Uterus (tissue), 2 donors: Measurements from ENCODE around the gene KATNIP.

Experiments
- POLR2A ChIP-seq, 2 donors: fragments of 450-650 bp; IDR thresholded peaks; one replicate each; pipeline ENCODE4 v1.6.1; 2016; ENCODE audit warnings: antibody characterized with exemption in 2 of 2, mild to moderate bottlenecking in 1 of 2, moderate library complexity in 1 of 2
- TF ChIP-seq, protein P1 (sequence below), 4 experiments: fragments of 200-600 bp in 2 of 4; fragments of 450-650 bp in 2 of 4; sonication (generic) in 2 of 4; IDR thresholded peaks; one replicate each; pipeline ENCODE4 v1.5.1; 2016 to 2019; ENCODE audit warnings: antibody characterized with exemption in 4 of 4, mild to moderate bottlenecking in 2 of 4, moderate library complexity in 1 of 4

DNA sequence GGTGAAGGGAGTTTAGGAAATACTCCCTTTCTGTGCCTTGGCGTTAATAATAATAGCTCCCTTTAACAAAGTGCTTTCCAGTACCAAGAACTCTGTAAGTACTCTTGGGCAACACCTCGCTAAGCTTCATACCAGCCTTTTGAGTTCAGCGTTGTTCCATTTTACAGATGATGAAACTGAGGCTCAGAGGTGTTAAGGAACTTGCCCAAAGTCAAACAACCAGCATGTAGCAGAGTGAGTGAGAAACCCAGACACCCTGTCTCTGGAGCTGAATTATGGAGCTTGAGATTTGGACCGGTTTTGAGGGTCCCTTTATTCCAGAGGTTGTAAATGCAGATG is 607 bp downstream of the KATNIP start:
- no peak for TF ChIP-seq POLR2A (IDR thresholded peaks at IDR 0.05)
- TF ChIP-seq, protein P1, sequence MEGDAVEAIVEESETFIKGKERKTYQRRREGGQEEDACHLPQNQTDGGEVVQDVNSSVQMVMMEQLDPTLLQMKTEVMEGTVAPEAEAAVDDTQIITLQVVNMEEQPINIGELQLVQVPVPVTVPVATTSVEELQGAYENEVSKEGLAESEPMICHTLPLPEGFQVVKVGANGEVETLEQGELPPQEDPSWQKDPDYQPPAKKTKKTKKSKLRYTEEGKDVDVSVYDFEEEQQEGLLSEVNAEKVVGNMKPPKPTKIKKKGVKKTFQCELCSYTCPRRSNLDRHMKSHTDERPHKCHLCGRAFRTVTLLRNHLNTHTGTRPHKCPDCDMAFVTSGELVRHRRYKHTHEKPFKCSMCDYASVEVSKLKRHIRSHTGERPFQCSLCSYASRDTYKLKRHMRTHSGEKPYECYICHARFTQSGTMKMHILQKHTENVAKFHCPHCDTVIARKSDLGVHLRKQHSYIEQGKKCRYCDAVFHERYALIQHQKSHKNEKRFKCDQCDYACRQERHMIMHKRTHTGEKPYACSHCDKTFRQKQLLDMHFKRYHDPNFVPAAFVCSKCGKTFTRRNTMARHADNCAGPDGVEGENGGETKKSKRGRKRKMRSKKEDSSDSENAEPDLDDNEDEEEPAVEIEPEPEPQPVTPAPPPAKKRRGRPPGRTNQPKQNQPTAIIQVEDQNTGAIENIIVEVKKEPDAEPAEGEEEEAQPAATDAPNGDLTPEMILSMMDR (IDR thresholded peaks at IDR 0.05): no peak
